ENCODE data around the gene SNX5.

DNA sequence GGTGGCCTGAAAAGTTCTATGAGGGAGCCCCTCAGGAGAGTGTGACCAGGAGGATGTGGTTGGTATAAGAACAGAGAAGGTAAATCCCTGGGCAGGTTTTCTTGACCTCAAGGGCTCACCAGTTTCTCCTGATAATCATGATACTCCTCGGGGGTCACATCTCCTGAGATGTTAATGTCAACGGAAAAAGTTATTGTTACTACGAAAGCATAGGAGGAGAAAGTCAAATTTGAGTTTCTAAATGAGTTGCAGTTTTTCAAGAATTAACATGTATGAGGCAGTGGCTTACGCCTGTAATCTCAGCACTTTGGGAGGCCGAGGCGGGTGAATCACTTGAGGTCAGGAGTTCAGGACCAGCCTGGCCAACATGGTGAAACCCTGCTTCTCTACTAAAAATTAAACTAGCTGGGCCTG, 23.6 kb upstream of the SNX5 start:
- TF ChIP-seq MED1 (CRISPR knock-in tag; IDR thresholded peaks at IDR 0.05; ENCODE audit: borderline replicate concordance) (no peak), SRSF1 (IDR thresholded peaks at IDR 0.05; ENCODE audit: low read depth, low read length) (no peak), POLR2A (conservative IDR thresholded peaks at IDR 0.05) (no peak)

Measured in K562 (cell line).